Hepatocyte (in vitro differentiated cells): ENCODE data around the gene MORC2. TPM values are rescaled to one million over a fixed set of nuclear protein-coding genes. Genes with fewer than 3 reads are reported as not detected.

ENCODE experiments used
- DNase-seq: peaks from one replicate; pipeline ENCODE4 v3.0.0-alpha.2; 2016; ENCODE audit warnings: low spot score
- H2AFZ ChIP-seq: fragments of 200-600 bp; sonication (generic); 2 replicates; pipeline ENCODE4 v1.6.0; 2016; ENCODE audit warnings: antibody characterized with exemption, mild to moderate bottlenecking
- H3K27ac ChIP-seq: fragments of 200-600 bp; sonication (generic); 2 replicates; pipeline ENCODE4 v1.5.1; 2016; ENCODE audit warnings: mild to moderate bottlenecking
- H3K27me3 ChIP-seq: fragments of 200-600 bp; sonication (generic); 2 replicates; pipeline ENCODE4 v1.6.1; 2016
- H3K36me3 ChIP-seq: fragments of 200-600 bp; sonication (generic); replicated peaks from 2 replicates; pipeline ENCODE4 v1.5.1; 2016; ENCODE audit warnings: low read depth; ENCODE audit not compliant: insufficient read depth
- H3K4me1 ChIP-seq: fragments of 200-600 bp; sonication (generic); 2 replicates; pipeline ENCODE4 v1.5.1; 2016; ENCODE audit warnings: mild to moderate bottlenecking, moderate library complexity; ENCODE audit not compliant: insufficient read depth
- H3K4me2 ChIP-seq: fragments of 200-600 bp; sonication (generic); 2 replicates; pipeline ENCODE4 v1.6.0; 2016
- H3K4me3 ChIP-seq: fragments of 200-600 bp; sonication (generic); 2 replicates; pipeline ENCODE4 v1.5.1; 2016; ENCODE audit warnings: mild to moderate bottlenecking
- H3K79me2 ChIP-seq: fragments of 200-600 bp; sonication (generic); 2 replicates; pipeline ENCODE4 v1.6.0; 2017; ENCODE audit warnings: mild to moderate bottlenecking
- H3K9me2 ChIP-seq: fragments of 200-600 bp; sonication (generic); replicated peaks from 2 replicates; pipeline ENCODE4 v1.6.0; 2017; ENCODE audit warnings: mild to moderate bottlenecking; ENCODE audit not compliant: insufficient read depth
- H3K9me3 ChIP-seq: fragments of 200-600 bp; sonication (generic); 2 replicates; pipeline ENCODE4 v1.5.1; 2016; ENCODE audit warnings: low read depth, mild to moderate bottlenecking
- H4K20me1 ChIP-seq: fragments of 200-600 bp; sonication (generic); 2 replicates; pipeline ENCODE4 v1.6.0; 2016; ENCODE audit warnings: mild to moderate bottlenecking; ENCODE audit not compliant: insufficient read depth, poor library complexity, severe bottlenecking
- EZH2 ChIP-seq: fragments of 200-600 bp; sonication (generic); IDR thresholded peaks from 2 replicates; pipeline ENCODE4 v1.6.1; 2016; ENCODE audit warnings: antibody characterized with exemption, mild to moderate bottlenecking, borderline replicate concordance
- EZH2phosphoT487 ChIP-seq: fragments of 200-600 bp; sonication (generic); IDR thresholded peaks from one replicate; pipeline ENCODE4 v1.6.1; 2018; ENCODE audit warnings: antibody characterized with exemption, mild to moderate bottlenecking, low read depth, moderate library complexity; ENCODE audit not compliant: unreplicated experiment, severe bottlenecking
- whole genome bisulfite sequencing: methylation state at CpG from one replicate; pipeline ENCODE4 v1.1.6; 2016; ENCODE audit warnings: low lambda C conversion rate; ENCODE audit errors: missing lambda C conversion rate; 5-methylcytosine and 5-hydroxymethylcytosine counted together
- polyA plus RNA-seq: library from polyadenylated mRNA; unstranded; fragments of >200 nt; fragmentation: Nextera tagmentation; extraction: Ambion mirVana; gene quantifications from 2 replicates; pipeline ENCODE4 v1.2.1, GENCODE V29; 2016
- total RNA-seq: library from RNA; depleted of rRNA; stranded (reverse); fragments of >200 nt; gene quantifications from 2 replicates; pipeline ENCODE4 v1.2.3, GENCODE V29; 2014
- TF ChIP-seq, protein P1 (sequence below): fragments of 200-600 bp; sonication (generic); IDR thresholded peaks from 2 replicates; pipeline ENCODE4 v1.5.1; 2016; ENCODE audit warnings: antibody characterized with exemption, mild to moderate bottlenecking; ENCODE audit not compliant: poor library complexity

The MORC2 gene
- total and polyA plus RNA-seq, 2 experiments from 2014 or later: 15.6 to 24.0 TPM

DNA sequence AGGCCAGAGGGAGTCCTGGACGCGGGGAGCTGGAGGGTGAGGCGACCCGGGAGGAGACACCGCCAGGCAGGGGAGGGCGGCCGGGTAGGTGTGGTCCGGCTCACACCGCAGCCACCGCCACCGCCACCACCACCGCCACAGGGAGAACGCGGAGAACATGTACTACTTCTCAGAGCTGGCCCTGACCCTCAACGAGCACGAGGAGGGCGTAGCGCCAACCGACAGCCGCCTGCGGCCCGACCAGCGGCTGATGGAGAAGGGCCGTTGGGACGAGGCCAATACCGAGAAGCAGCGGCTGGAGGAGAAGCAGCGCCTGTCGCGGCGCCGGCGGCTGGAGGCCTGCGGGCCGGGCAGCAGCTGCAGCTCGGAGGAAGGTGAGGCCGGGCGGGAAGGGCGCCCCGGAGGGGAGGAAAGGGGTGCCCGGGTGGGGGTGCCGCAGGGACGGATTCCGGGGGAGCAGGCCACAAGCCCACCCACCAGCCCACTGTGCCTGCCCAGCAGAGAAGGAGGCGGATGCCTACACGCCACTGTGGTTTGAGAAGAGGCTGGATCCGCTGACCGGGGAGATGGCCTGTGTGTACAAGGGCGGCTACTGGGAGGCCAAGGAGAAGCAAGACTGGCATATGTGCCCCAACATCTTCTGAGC, 62.8 kb downstream of the MORC2 start:
- Histone ChIP-seq H3K9me3 (no peaks in the 10 kb centered on the region), H4K20me1 (no peaks in the 10 kb centered on the region), H3K4me3 (no peak overlapping the region), H3K4me1 (no peaks in the 10 kb centered on the region), H2AFZ (no peak overlapping the region), H3K27me3 (no peaks in the 10 kb centered on the region), H3K79me2 (no peaks in the 10 kb centered on the region), H3K4me2 (no peak overlapping the region), H3K27ac (no peak overlapping the region), H3K9me2 (no peaks in the 10 kb centered on the region), H3K36me3 (no peaks in the 10 kb centered on the region)
- no peak for DNase-seq
- TF ChIP-seq EZH2: no peak
- no peak for TF ChIP-seq EZH2phosphoT487
- TF ChIP-seq, protein P1, sequence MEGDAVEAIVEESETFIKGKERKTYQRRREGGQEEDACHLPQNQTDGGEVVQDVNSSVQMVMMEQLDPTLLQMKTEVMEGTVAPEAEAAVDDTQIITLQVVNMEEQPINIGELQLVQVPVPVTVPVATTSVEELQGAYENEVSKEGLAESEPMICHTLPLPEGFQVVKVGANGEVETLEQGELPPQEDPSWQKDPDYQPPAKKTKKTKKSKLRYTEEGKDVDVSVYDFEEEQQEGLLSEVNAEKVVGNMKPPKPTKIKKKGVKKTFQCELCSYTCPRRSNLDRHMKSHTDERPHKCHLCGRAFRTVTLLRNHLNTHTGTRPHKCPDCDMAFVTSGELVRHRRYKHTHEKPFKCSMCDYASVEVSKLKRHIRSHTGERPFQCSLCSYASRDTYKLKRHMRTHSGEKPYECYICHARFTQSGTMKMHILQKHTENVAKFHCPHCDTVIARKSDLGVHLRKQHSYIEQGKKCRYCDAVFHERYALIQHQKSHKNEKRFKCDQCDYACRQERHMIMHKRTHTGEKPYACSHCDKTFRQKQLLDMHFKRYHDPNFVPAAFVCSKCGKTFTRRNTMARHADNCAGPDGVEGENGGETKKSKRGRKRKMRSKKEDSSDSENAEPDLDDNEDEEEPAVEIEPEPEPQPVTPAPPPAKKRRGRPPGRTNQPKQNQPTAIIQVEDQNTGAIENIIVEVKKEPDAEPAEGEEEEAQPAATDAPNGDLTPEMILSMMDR: no peak
- WGBS: 99% methylated on average over 30 of the region's 49 CpGs

- H3K4me3 ChIP-seq: no peak overlapping the region
- H3K27me3 ChIP-seq: no peaks in the 10 kb centered on the region
- no peak overlapping the region for H3K4me2 ChIP-seq
- DNase-seq: no peak
- peaks cover 7% of the 10 kb centered on the region for H3K9me3 ChIP-seq
- 97% methylated on average over 6 of the region's 6 CpGs for WGBS
- H3K4me1 ChIP-seq: no peaks in the 10 kb centered on the region
- no peaks in the 10 kb centered on the region for H4K20me1 ChIP-seq
- H3K36me3 ChIP-seq: no peaks in the 10 kb centered on the region
- no peaks in the 10 kb centered on the region for H3K79me2 ChIP-seq
- no peak overlapping the region for H3K27ac ChIP-seq
- no peaks in the 10 kb centered on the region for H3K9me2 ChIP-seq
- TF ChIP-seq EZH2phosphoT487: no peak
- TF ChIP-seq EZH2: no peak
- H2AFZ ChIP-seq: no peak overlapping the region
Measured at GRCh38 chr22:30903876-30904460, 64.6 kb downstream of the MORC2 start.

DNA sequence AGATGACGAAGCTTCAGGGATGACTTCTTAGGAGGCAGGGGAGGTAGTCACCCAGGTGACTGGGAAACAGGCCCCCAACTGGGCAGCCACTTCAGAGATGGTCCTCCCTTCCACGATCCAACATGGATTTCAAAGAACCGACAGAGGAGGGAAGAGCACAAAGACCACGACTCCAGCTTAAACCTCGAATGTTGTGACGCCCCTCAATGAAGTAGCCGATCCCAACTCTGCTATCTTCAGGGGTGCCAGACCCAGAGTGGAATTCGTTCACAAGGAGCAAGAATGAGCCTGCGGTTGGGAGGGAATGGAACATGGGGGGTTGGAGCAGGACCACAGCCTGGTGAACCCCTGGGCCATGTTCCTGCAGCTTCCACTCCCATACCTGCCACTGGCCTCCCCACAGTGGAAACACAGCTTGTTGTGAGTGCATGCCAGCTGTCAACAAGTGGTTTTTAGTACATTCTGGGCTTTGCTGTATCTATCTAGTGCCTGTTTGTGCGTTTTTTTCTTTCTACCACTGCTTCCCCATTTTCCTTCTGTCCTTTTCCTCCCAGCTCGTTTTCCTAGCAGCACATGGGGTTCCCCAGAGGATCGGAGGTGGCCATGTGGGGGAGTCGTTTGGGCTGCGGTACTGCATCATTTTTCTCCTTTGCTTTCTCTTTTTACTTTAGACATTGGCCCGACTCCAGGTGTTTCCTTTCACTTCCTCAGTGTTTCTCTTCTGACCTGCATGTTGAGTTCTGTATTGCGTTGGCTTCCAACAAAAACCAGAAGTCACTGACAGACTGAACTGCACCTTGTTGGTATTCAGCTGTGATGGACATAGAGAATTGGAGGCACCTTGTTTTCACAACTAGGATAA, 65.8 kb downstream of the MORC2 start:
- no peak overlapping the region for H3K4me2 ChIP-seq

More for the DNA sequence above, 65.8 kb downstream of the MORC2 start:
- H3K27ac ChIP-seq: no peak overlapping the region
- H3K4me1 ChIP-seq: no peaks in the 10 kb centered on the region
- TF ChIP-seq EZH2phosphoT487 (no peak), EZH2 (no peak)
- TF ChIP-seq, protein P1: no peak
- H4K20me1 ChIP-seq: no peaks in the 10 kb centered on the region
- no peaks in the 10 kb centered on the region for H3K79me2 ChIP-seq
- H3K27me3 ChIP-seq: no peaks in the 10 kb centered on the region
- WGBS: 93% methylated on average over 16 of the region's 16 CpGs
- no peak overlapping the region for H2AFZ ChIP-seq
- peaks cover 7% of the 10 kb centered on the region for H3K9me3 ChIP-seq
- no peak overlapping the region for H3K4me3 ChIP-seq
- H3K9me2 ChIP-seq: no peaks in the 10 kb centered on the region
- no peak for DNase-seq
- H3K36me3 ChIP-seq: no peaks in the 10 kb centered on the region
